ENCODE data around the gene TMEM74B.

The TMEM74B gene

DNA sequence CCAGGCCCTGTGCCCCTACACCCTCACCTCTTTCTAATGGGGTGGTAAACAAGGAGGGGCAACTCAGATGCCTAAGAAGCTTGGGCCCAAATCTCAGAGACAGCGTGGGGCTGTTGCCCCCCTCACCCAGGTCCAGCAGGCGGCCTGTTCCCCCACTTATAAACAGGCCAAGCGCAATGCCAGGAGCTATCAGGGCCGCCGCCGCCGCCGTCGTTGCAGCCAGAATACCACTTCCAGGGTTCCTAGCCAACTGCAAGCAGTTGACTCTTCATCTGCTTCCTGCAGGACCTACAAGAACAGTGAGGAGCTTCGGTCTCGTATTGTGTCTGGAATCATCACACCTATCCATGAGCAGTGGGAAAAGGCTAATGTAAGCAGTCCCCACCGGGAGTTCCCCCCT lies 49.9 kb downstream of the TMEM74B start:
- H3K27me3 ChIP-seq (ENCODE audit: insufficient read depth, low read depth, severe bottlenecking) = no peaks in the 10 kb centered on the region
- no peak overlapping the region for H3K27ac ChIP-seq
- H3K4me3 ChIP-seq (ENCODE audit: low read depth, low read length) = no peak overlapping the region
- TF ChIP-seq, protein P1, sequence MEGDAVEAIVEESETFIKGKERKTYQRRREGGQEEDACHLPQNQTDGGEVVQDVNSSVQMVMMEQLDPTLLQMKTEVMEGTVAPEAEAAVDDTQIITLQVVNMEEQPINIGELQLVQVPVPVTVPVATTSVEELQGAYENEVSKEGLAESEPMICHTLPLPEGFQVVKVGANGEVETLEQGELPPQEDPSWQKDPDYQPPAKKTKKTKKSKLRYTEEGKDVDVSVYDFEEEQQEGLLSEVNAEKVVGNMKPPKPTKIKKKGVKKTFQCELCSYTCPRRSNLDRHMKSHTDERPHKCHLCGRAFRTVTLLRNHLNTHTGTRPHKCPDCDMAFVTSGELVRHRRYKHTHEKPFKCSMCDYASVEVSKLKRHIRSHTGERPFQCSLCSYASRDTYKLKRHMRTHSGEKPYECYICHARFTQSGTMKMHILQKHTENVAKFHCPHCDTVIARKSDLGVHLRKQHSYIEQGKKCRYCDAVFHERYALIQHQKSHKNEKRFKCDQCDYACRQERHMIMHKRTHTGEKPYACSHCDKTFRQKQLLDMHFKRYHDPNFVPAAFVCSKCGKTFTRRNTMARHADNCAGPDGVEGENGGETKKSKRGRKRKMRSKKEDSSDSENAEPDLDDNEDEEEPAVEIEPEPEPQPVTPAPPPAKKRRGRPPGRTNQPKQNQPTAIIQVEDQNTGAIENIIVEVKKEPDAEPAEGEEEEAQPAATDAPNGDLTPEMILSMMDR (IDR thresholded peaks at IDR 0.05; ENCODE audit: low read depth, low read length) = no peak
- H3K9me3 ChIP-seq (ENCODE audit: severe bottlenecking) = no peaks in the 10 kb centered on the region
- peaks cover 67% of the 10 kb centered on the region for H3K36me3 ChIP-seq
- DNase-seq = no peak

DNA sequence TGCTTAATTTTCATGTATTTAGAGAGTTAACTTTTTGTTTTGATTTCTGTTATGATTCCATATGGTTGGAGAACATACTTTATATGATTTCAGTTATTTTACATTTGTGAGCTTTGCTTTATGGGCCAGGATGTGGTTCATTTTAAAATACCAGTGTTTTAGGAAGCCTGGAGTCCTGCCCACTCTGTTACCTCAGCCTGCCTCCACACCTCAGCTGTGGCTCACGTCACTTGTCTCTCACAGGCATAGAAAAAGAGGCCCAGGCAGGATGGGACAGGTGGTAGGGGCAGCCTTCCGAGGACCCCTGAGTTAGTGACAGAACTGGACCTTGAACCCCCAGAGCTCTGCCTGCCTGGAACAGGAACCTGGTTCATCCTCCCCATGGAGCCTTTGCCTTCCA lies 50.4 kb downstream of the TMEM74B start:
- H3K27ac ChIP-seq = no peak overlapping the region
- TF ChIP-seq, protein P1 (IDR thresholded peaks at IDR 0.05; ENCODE audit: low read depth, low read length) = no peak
- no peaks in the 10 kb centered on the region for H3K9me3 ChIP-seq (ENCODE audit: severe bottlenecking)
- H3K36me3 ChIP-seq = peaks cover 69% of the 10 kb centered on the region
- H3K4me3 ChIP-seq (ENCODE audit: low read depth, low read length) = no peak overlapping the region
- H3K27me3 ChIP-seq (ENCODE audit: insufficient read depth, low read depth, severe bottlenecking) = no peaks in the 10 kb centered on the region
- DNase-seq = no peak

DNA sequence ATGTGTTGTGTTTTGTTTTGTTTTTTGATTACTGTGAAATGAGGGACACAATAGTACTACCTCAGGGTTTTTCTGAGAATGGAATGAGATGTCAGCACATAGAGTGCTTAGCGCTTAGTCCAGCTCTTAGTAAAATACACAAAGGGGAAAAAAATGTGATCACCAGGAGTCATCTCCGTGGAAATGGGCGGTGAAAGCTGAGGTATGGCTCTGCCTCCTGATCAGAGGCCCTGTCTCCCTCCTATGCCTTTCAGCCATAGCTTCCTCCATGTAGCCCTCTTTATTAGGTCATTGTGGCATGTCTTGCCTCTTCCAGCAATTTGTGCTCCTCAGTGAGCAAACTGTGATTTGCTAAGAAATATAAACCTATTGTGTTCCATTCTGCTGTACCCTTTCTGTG lies 53.4 kb downstream of the TMEM74B start:
- no peaks in the 10 kb centered on the region for H3K9me3 ChIP-seq (ENCODE audit: severe bottlenecking)

DNA sequence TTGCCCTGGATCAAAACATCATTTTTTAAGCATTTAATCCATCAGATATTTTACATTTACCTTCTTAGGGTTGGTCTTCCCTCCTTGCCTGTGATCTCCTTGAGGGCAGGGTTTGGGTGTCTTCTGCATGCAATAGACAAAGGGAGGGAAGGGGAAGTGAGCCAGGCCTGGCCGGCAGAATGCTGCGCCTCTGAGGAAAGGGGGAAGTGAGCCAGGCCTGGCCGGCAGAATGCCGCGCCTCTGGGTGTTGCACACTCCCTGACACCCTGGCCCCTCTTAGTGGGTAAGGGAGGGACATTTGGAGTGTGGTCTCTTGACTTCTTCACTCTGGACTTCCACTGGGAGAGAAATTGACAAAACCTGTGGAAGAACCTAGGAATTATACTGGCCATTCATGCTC lies 53.9 kb downstream of the TMEM74B start:
- H3K27ac ChIP-seq = no peak overlapping the region
- H3K4me3 ChIP-seq (ENCODE audit: low read depth, low read length) = no peak overlapping the region
- H3K9me3 ChIP-seq (ENCODE audit: severe bottlenecking) = no peaks in the 10 kb centered on the region
- H3K27me3 ChIP-seq (ENCODE audit: insufficient read depth, low read depth, severe bottlenecking) = no peaks in the 10 kb centered on the region
- TF ChIP-seq, protein P1 (IDR thresholded peaks at IDR 0.05; ENCODE audit: low read depth, low read length) = no peak
- H3K36me3 ChIP-seq = peaks cover 69% of the 10 kb centered on the region
- DNase-seq = no peak

More for the DNA sequence above, 53.4 kb downstream of the TMEM74B start:
- peaks cover 69% of the 10 kb centered on the region for H3K36me3 ChIP-seq
- TF ChIP-seq, protein P1 (IDR thresholded peaks at IDR 0.05; ENCODE audit: low read depth, low read length) = no peak
- no peak overlapping the region for H3K4me3 ChIP-seq (ENCODE audit: low read depth, low read length)
- no peaks in the 10 kb centered on the region for H3K27me3 ChIP-seq (ENCODE audit: insufficient read depth, low read depth, severe bottlenecking)
- DNase-seq = no peak
- H3K27ac ChIP-seq = no peak overlapping the region

All from WERI-Rb-1 (cell line).